KMS-11 (cell line): ENCODE results near the gene PYCR2.

Source experiments
- H2AFZ ChIP-seq: fragments of 200-600 bp; sonication (generic); 2 replicates; pipeline ENCODE4 v1.6.1; 2016; ENCODE audit warnings: antibody characterized with exemption, mixed run types, low read depth
- H3K27ac ChIP-seq: fragments of 200-600 bp; sonication (generic); 2 replicates; pipeline ENCODE4 v1.6.1; 2016; ENCODE audit warnings: mild to moderate bottlenecking, mixed run types
- H3K27me3 ChIP-seq: fragments of 200-600 bp; sonication (generic); 2 replicates; pipeline ENCODE4 v1.6.1; 2017; ENCODE audit warnings: mild to moderate bottlenecking, low read depth, mixed run types, moderate library complexity; ENCODE audit not compliant: insufficient read depth
- H3K36me3 ChIP-seq: fragments of 200-600 bp; sonication (generic); 2 replicates; pipeline ENCODE4 v1.6.1; 2017; ENCODE audit warnings: mild to moderate bottlenecking, mixed run types; ENCODE audit not compliant: insufficient read depth
- H3K4me1 ChIP-seq: fragments of 200-600 bp; sonication (generic); 2 replicates; pipeline ENCODE4 v1.6.1; 2016; ENCODE audit warnings: mild to moderate bottlenecking, low read depth, mixed run types; ENCODE audit not compliant: poor library complexity, severe bottlenecking
- H3K4me2 ChIP-seq: fragments of 200-600 bp; sonication (generic); 2 replicates; pipeline ENCODE4 v1.7.0; 2016; ENCODE audit warnings: mild to moderate bottlenecking, mixed run types
- H3K4me3 ChIP-seq: fragments of 200-600 bp; sonication (generic); IDR thresholded peaks from 2 replicates; pipeline ENCODE4 v1.6.1; 2017; ENCODE audit warnings: low read depth, low read length, mixed read lengths; ENCODE audit not compliant: insufficient read depth
- H3K79me2 ChIP-seq: fragments of 200-600 bp; sonication (generic); 2 replicates; pipeline ENCODE4 v1.6.1; 2016; ENCODE audit warnings: low read depth, mixed run types; ENCODE audit not compliant: insufficient read depth
- H3K9ac ChIP-seq: fragments of 200-600 bp; sonication (generic); 2 replicates; pipeline ENCODE4 v1.6.1; 2016; ENCODE audit warnings: mild to moderate bottlenecking, mixed run types
- H4K20me1 ChIP-seq: fragments of 200-600 bp; sonication (generic); 2 replicates; pipeline ENCODE4 v1.6.1; 2016; ENCODE audit warnings: mild to moderate bottlenecking, mixed run types; ENCODE audit not compliant: insufficient read depth
- CTCF ChIP-seq: fragments of 200-600 bp; sonication (generic); conservative IDR thresholded peaks from 2 replicates; pipeline ENCODE4 v1.6.1; 2017; ENCODE audit warnings: low read depth, mild to moderate bottlenecking, antibody characterized with exemption, low read length, moderate library complexity, mixed read lengths

Gene PYCR2

GRCh38 chr1:225876900-225877510 is 47.0 kb downstream of the PYCR2 start:
- Histone ChIP-seq H3K4me2 (no peak overlapping the region), H3K4me3 (no peak overlapping the region), H3K79me2 (peaks cover 29% of the 10 kb centered on the region; the same call in 1 of the 2 replicates), H3K27ac (no peak overlapping the region), H4K20me1 (no peaks in the 10 kb centered on the region), H3K4me1 (peaks cover 55% of the 10 kb centered on the region), H3K27me3 (no peaks in the 10 kb centered on the region), H2AFZ (no peak overlapping the region), H3K36me3 (no peaks in the 10 kb centered on the region), H3K9ac (no peak overlapping the region)
- TF ChIP-seq CTCF: no peak

DNA sequence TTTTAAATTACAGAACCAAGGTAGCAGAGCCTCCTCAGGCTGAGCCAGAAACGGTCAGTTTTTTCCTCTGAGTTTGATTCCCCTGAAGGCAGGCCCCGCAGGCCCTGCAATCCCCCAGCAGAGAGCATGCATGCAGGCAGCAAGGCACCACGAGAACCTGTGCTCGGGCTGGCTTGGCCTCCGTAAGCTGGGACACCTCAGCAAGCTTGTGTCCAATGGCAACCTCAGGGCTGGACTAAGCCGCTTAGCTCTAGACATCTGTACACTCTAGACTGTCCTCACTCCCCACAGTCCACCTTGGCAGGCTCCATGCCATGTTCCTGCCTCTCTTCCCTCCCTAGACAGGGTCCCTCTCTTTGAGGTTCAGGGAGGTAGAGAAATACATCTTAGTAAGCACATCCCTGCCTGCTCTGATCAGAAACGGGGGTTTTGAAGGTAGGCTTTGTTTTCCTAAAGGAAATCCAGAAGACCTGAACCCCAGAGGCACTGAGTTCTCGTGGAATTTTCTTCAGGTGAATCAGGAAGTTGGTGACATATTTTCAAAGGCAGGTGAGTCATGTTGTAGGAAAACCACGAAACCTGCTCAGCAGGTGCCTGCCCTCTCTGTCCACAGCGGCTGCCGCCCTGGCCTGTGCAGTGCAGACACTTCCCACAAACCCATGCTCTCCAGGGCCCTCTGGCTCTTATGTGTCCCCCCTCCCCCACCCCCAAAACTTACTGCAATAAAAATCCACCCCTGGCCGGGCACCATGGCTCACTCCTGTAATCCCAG is 48.8 kb downstream of the PYCR2 start:
- Histone ChIP-seq H3K9ac (no peak overlapping the region), H3K27ac (no peak overlapping the region), H3K27me3 (no peaks in the 10 kb centered on the region), H3K4me1 (peaks cover 41% of the 10 kb centered on the region), H3K36me3 (peaks cover 5% of the 10 kb centered on the region; the same call in 1 of the 2 replicates), H3K4me3 (no peak overlapping the region), H3K79me2 (peaks cover 19% of the 10 kb centered on the region; the same call in 1 of the 2 replicates), H3K4me2 (no peak overlapping the region), H2AFZ (no peak overlapping the region), H4K20me1 (no peaks in the 10 kb centered on the region)
- no peak for TF ChIP-seq CTCF

GRCh38 chr1:225874431-225874830 is 49.6 kb downstream of the PYCR2 start:
- H3K79me2 ChIP-seq: peaks cover 16% of the 10 kb centered on the region; the same call in 1 of the 2 replicates
- no peak overlapping the region for H3K4me2 ChIP-seq
- no peaks in the 10 kb centered on the region for H4K20me1 ChIP-seq
- no peak overlapping the region for H3K4me3 ChIP-seq
- H3K27me3 ChIP-seq: no peaks in the 10 kb centered on the region
- no peak overlapping the region for H2AFZ ChIP-seq
- no peak overlapping the region for H3K9ac ChIP-seq
- H3K4me1 ChIP-seq: peaks cover 33% of the 10 kb centered on the region
- TF ChIP-seq CTCF: no peak
- peaks cover 7% of the 10 kb centered on the region; the same call in 1 of the 2 replicates for H3K36me3 ChIP-seq
- no peak overlapping the region for H3K27ac ChIP-seq

DNA sequence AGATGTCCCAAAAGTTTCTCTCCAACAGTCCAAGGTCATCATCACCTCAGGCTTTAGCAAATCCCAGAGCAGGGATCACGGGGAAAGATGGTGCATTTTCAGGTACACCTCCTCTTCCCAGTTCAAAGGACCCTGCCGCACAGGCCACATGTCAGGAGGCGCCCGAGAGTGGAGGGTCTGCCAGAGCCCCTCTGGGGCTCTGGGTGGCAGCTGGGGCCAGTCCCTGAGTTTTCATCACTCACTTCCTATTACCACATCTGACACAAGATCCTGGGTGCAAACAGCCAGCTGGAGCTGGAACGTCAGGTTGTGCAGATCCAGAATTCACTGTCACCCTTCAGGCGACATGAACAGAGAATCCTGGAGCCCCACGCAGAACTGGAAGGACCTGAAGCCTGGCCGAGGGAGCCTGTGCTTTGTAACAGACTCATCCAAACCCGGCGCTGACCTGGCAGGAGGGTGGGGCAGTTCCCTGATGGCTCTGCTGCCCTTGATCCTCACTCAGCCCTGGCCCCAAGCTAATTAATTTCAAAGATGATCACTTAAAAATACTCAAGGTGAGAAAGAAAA is 50.7 kb downstream of the PYCR2 start:
- Histone ChIP-seq H3K27me3 (no peaks in the 10 kb centered on the region), H2AFZ (no peak overlapping the region), H3K79me2 (peaks cover 5% of the 10 kb centered on the region; the same call in 1 of the 2 replicates), H4K20me1 (no peaks in the 10 kb centered on the region), H3K36me3 (peaks cover 7% of the 10 kb centered on the region; the same call in 1 of the 2 replicates), H3K4me1 (peaks cover 22% of the 10 kb centered on the region), H3K4me3 (no peak overlapping the region), H3K4me2 (no peak overlapping the region), H3K27ac (no peak overlapping the region), H3K9ac (no peak overlapping the region)
- no peak for TF ChIP-seq CTCF
